ENCODE data around the gene EIF2D.
"Not testable (repeated sequence)": the region's sequence is repeated elsewhere in the genome, so short reads cannot be mapped to it uniquely, and the experiment has no call there.

The EIF2D gene

GRCh38 chr1:206635080-206635977 lies 23.1 kb upstream of the EIF2D start, which contains the start of gene DYRK3:
TSS of gene DYRK3 (plus strand) at chr1:206635536. CDS start at chr1:206635704, 168 bp downstream.
- peak; percentile 80 for DNase-seq

- DNase-seq = peak; percentile 70
Observed at GRCh38 chr1:206634365-206635079, 22.3 kb upstream of the EIF2D start.

GRCh38 chr1:206633708-206634121 lies 21.4 kb upstream of the EIF2D start:
- no peak for DNase-seq

GRCh38 chr1:206631085-206631509 lies 18.8 kb upstream of the EIF2D start:
- peak; percentile 67 for DNase-seq

- no peak for DNase-seq
Observed at GRCh38 chr1:206628916-206629315, 16.7 kb upstream of the EIF2D start.

GRCh38 chr1:206626396-206626795 lies 14.1 kb upstream of the EIF2D start:
- not testable (repeated sequence) for DNase-seq

GRCh38 chr1:206609229-206609991 lies 2.9 kb downstream of the EIF2D start:
- no peak for DNase-seq

- DNase-seq = no peak
Observed at GRCh38 chr1:206608108-206608698, 4.1 kb downstream of the EIF2D start.

- peak; percentile 22 for DNase-seq
Observed at GRCh38 chr1:206606867-206607266, 5.4 kb downstream of the EIF2D start.

GRCh38 chr1:206604861-206605260 lies 7.4 kb downstream of the EIF2D start:
- no peak for DNase-seq

- no peak for DNase-seq
Observed at GRCh38 chr1:206600527-206600926, 11.7 kb downstream of the EIF2D start.

- no peak for DNase-seq
Observed at GRCh38 chr1:206596319-206596666, 16.0 kb downstream of the EIF2D start.

- no peak for DNase-seq
Observed at GRCh38 chr1:206595581-206596318, 16.5 kb downstream of the EIF2D start.

- DNase-seq = peak; percentile 6
Observed at GRCh38 chr1:206593351-206593925, 18.8 kb downstream of the EIF2D start.

GRCh38 chr1:206591696-206592095 lies 20.6 kb downstream of the EIF2D start:
- no peak for DNase-seq

- DNase-seq = no peak
Observed at GRCh38 chr1:206591226-206591625, 21.0 kb downstream of the EIF2D start.

- peak; percentile 91 for DNase-seq
Observed at GRCh38 chr1:206590025-206590758, 22.1 kb downstream of the EIF2D start.

- no peak for DNase-seq
Observed at GRCh38 chr1:206589206-206589605, 23.1 kb downstream of the EIF2D start.

GRCh38 chr1:206588492-206588891 lies 23.8 kb downstream of the EIF2D start:
- no peak for DNase-seq

- DNase-seq = no peak
Observed at GRCh38 chr1:206587904-206588303, 24.4 kb downstream of the EIF2D start.
